Measurements from ENCODE around the gene MPRIP.
A peak's percentile ranks its signal among the peaks of the same experiment; 100 is the strongest.

Gene MPRIP

DNA sequence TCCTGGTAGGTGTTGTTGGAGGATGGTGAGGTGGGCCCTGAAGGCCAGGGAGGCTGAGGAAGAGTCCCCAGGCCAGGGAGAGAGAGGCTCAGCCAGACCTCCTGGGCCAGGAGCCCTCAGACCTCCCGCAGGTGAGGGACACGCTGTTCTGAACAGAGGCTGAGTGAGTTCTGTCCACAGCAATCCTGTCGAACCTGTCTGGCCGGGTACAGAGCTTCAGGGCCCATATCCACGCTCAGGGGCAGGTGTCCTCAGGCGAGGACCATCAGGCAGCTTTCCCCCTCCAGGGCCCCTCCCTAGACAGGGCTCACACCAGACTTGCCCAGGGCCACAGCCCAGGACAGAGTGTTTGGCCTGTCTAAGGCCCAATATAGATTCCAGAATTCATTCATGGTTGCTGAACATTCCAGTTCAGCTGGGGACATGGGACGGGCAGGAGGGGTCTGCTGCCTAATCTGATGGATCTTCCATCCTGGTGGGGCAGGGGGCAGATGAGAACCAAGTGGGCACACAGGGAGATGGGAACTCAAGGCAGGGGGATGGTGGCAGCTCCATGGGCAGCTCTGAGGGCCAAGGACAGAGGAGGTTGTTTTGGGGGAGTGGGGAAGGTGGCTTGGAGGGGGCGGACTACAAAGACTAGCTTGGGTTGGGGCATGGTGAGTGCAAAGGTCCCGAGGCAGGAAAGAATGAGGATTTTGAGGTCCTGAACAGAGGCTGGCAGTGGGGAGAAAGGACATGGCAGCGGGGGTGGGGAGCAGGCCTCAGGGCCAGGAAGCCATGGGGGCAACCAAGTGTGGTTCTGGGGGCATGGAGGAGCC lies 23.4 kb upstream of the MPRIP start:
- POLR2A ChIA-PET: no interaction called here
- Histone ChIP-seq H3K4me3 (ENCODE audit: low read depth, low read length) (no peak overlapping the region), H3K9me3 (ENCODE audit: control insufficient read depth, insufficient read depth, low read depth, low read length) (no peaks in the 10 kb centered on the region), H3K36me3 (ENCODE audit: control insufficient read depth in 2 of 2, insufficient read depth in 1 of 2, low read length in 2 of 2) (no peaks in the 10 kb centered on the region), H3K27ac (ENCODE audit: extremely low read depth, low read depth, low read length) (no peak overlapping the region), H3K4me1 (ENCODE audit: control insufficient read depth, insufficient read depth, low read length) (no peaks in the 10 kb centered on the region)
- TF ChIP-seq KLF1 (tag by site-specific recombination; IDR thresholded peaks at IDR 0.05) (no peak), ZNF623 (tag by site-specific recombination; IDR thresholded peaks at IDR 0.05) (peak; percentile 90)
- CTCF ChIA-PET: no interaction called here

DNA sequence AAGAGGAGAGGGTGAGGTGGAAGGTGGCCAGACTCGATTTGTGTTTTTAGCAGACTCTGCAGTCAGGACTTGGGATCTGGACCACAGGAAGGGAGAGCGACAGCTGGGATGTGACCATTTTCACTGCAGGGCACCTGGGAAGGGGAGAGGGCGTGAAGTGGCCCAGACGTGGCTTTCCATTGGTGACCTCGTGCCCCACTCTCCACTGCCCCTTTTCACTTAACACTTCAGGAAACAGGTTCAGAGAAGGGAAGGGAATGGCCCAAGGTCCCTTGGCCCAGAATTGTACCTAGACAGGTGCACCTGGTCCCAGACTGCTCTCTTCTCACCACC lies 22.9 kb upstream of the MPRIP start:
- TF ChIP-seq PRDM1 (tag by site-specific recombination; IDR thresholded peaks at IDR 0.05): peak; percentile 52; the same call in 1 of the 2 replicates
- TF ChIP-seq, protein P1, sequence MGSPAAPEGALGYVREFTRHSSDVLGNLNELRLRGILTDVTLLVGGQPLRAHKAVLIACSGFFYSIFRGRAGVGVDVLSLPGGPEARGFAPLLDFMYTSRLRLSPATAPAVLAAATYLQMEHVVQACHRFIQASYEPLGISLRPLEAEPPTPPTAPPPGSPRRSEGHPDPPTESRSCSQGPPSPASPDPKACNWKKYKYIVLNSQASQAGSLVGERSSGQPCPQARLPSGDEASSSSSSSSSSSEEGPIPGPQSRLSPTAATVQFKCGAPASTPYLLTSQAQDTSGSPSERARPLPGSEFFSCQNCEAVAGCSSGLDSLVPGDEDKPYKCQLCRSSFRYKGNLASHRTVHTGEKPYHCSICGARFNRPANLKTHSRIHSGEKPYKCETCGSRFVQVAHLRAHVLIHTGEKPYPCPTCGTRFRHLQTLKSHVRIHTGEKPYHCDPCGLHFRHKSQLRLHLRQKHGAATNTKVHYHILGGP (tag by site-specific recombination; IDR thresholded peaks at IDR 0.05): no peak
- POLR2A ChIA-PET: no interaction called here
- H3K4me3 ChIP-seq (ENCODE audit: low read depth, low read length): no peak overlapping the region
- no peaks in the 10 kb centered on the region for H3K9me3 ChIP-seq (ENCODE audit: control insufficient read depth, insufficient read depth, low read depth, low read length)
- H3K4me1 ChIP-seq (ENCODE audit: control insufficient read depth, insufficient read depth, low read length): no peaks in the 10 kb centered on the region
- CTCF ChIA-PET: no interaction called here
- no peaks in the 10 kb centered on the region for H3K36me3 ChIP-seq (ENCODE audit: control insufficient read depth in 2 of 2, insufficient read depth in 1 of 2, low read length in 2 of 2)
- H3K27ac ChIP-seq (ENCODE audit: extremely low read depth, low read depth, low read length): no peak overlapping the region

DNA sequence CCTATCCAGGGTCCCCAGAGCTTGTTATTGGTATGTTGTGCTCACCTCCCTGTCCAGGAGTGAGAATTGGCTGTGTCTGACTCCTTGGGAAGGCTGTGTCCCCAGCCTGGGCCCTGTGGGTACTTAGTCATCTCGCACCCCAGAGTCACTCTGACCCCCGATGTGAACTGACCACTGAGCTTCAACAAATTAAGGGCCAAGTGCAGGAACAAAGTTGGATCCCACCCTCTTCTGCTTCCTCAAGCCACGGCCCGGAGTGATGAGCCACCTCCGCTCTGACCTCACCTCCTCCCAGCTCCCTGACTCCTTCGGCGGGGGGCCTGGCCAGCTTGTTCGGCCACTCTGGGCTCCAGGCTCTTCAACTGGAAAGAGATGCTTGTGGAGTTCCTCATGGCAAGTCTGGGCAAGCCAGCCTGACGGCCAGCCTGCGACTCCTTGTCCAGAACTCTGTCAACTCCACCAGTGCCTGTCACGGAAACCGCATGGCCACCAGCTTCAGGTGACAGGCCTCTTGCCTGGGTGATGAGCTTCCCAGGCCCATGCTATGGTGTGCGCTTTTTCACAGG lies 22.3 kb upstream of the MPRIP start:
- no peak overlapping the region for H3K27ac ChIP-seq (ENCODE audit: extremely low read depth, low read depth, low read length)
- POLR2A ChIA-PET: no interaction called here
- no peaks in the 10 kb centered on the region for H3K36me3 ChIP-seq (ENCODE audit: control insufficient read depth in 2 of 2, insufficient read depth in 1 of 2, low read length in 2 of 2)
- CTCF ChIA-PET: no interaction called here
- no peak overlapping the region for H3K4me3 ChIP-seq (ENCODE audit: low read depth, low read length)
- TF ChIP-seq KLF1 (tag by site-specific recombination; IDR thresholded peaks at IDR 0.05) (no peak), ZNF221 (tag by site-specific recombination; IDR thresholded peaks at IDR 0.05; ENCODE audit: borderline replicate concordance) (no peak), ZNF501 (tag by site-specific recombination; IDR thresholded peaks at IDR 0.05) (no peak), ZIC2 (tag by site-specific recombination; IDR thresholded peaks at IDR 0.05) (peak; percentile 14; the same call in 1 of the 2 replicates)
- H3K9me3 ChIP-seq (ENCODE audit: control insufficient read depth, insufficient read depth, low read depth, low read length): no peaks in the 10 kb centered on the region
- no peaks in the 10 kb centered on the region for H3K4me1 ChIP-seq (ENCODE audit: control insufficient read depth, insufficient read depth, low read length)

DNA sequence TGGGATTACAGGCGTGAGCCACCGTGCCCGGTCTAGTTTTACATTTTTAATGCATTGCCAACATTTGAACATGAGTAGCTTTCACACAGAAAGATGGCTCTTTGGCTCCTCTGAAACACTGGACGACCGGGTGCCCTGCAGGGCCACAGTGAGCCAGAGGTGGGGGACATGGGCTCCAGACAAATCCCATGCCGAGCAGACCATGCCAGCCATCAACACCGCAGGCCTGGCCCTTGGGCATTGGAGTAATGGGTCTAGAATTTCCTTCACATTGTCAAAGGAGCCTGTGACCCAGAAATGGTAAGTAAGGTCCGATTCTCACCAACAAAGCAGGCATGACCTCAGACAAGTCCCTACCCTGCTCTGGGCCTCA lies 21.4 kb upstream of the MPRIP start:
- Histone ChIP-seq H3K4me3 (ENCODE audit: low read depth, low read length) (no peak overlapping the region), H3K36me3 (ENCODE audit: control insufficient read depth in 2 of 2, insufficient read depth in 1 of 2, low read length in 2 of 2) (no peaks in the 10 kb centered on the region), H3K4me1 (ENCODE audit: control insufficient read depth, insufficient read depth, low read length) (no peaks in the 10 kb centered on the region), H3K9me3 (ENCODE audit: control insufficient read depth, insufficient read depth, low read depth, low read length) (no peaks in the 10 kb centered on the region), H3K27ac (ENCODE audit: extremely low read depth, low read depth, low read length) (no peak overlapping the region)
- POLR2A ChIA-PET: no interaction called here
- CTCF ChIA-PET: no interaction called here
- TF ChIP-seq ZNF133 (tag by site-specific recombination; IDR thresholded peaks at IDR 0.05) (no peak), ZFHX2 (tag by site-specific recombination; conservative IDR thresholded peaks at IDR 0.05) (no peak), ZNF2 (tag by site-specific recombination; IDR thresholded peaks at IDR 0.05) (no peak), EGR2 (tag by site-specific recombination; IDR thresholded peaks at IDR 0.05; ENCODE audit: low read depth) (no peak), ZNF776 (tag by site-specific recombination; IDR thresholded peaks at IDR 0.05; ENCODE audit: borderline replicate concordance) (no peak), KLF7 (tag by site-specific recombination; IDR thresholded peaks at IDR 0.05; ENCODE audit: borderline replicate concordance) (no peak), ZNF202 (tag by site-specific recombination; IDR thresholded peaks at IDR 0.05; ENCODE audit: borderline replicate concordance) (no peak), ZNF544 (tag by site-specific recombination; IDR thresholded peaks at IDR 0.05) (no peak), ZNF174 (tag by site-specific recombination; IDR thresholded peaks at IDR 0.05) (no peak), SP3 (tag by site-specific recombination; IDR thresholded peaks at IDR 0.05) (no peak), ZNF146 (tag by site-specific recombination; IDR thresholded peaks at IDR 0.05) (no peak), ZNF558 (tag by site-specific recombination; IDR thresholded peaks at IDR 0.05) (no peak)
